ENCODE measurements around the gene C13orf42.

DNA sequence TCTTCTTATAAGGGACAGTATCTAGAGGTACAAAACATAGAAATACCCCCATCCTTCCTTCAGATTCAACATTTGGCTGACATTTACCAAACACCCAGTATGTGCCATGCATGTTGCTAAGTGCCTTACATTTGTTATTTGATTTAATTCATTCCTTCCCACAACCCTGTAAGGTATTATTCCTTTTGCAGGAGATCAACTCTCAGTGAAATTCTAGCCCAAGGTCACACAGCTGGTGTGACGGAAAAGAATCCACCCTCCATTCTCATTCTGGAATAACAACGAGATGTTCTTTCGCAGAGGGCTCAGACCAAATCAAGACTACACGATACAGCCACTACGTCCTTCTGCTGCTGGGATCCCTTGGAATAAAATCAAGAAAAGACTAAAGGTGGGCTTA is 67.8 kb downstream of the C13orf42 start:
- no peak for TF ChIP-seq POLR2A (IDR thresholded peaks at IDR 0.05)
- TF ChIP-seq, protein P1, sequence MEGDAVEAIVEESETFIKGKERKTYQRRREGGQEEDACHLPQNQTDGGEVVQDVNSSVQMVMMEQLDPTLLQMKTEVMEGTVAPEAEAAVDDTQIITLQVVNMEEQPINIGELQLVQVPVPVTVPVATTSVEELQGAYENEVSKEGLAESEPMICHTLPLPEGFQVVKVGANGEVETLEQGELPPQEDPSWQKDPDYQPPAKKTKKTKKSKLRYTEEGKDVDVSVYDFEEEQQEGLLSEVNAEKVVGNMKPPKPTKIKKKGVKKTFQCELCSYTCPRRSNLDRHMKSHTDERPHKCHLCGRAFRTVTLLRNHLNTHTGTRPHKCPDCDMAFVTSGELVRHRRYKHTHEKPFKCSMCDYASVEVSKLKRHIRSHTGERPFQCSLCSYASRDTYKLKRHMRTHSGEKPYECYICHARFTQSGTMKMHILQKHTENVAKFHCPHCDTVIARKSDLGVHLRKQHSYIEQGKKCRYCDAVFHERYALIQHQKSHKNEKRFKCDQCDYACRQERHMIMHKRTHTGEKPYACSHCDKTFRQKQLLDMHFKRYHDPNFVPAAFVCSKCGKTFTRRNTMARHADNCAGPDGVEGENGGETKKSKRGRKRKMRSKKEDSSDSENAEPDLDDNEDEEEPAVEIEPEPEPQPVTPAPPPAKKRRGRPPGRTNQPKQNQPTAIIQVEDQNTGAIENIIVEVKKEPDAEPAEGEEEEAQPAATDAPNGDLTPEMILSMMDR (IDR thresholded peaks at IDR 0.05), result no peak

Measured in right lobe of liver (tissue), 4 donors.